Mesothelial cell of epicardium (in vitro differentiated cells): Measurements from ENCODE around the gene STPG1. TPM values are rescaled to one million over a fixed set of nuclear protein-coding genes. Genes with fewer than 3 reads are reported as not detected.
"Not testable (repeated sequence)": the region's sequence is repeated elsewhere in the genome, so short reads cannot be mapped to it uniquely, and the experiment has no call there.

Source experiments
- DNase-seq, 2 experiments: peaks; one replicate each; pipeline ENCODE4 v3.0.0; 2021; ENCODE audit warnings: low spot score in 2 of 2; ENCODE audit not compliant: unreplicated experiment in 2 of 2
- H3K27ac Mint-ChIP-seq: 2 replicates; pipeline ENCODE4 v1.8.0; 2021; ENCODE audit warnings: mixed read lengths
- H3K27me3 Mint-ChIP-seq: 2 replicates; pipeline ENCODE4 v1.8.0; 2021; ENCODE audit warnings: low read depth, mixed read lengths
- H3K36me3 Mint-ChIP-seq: 2 replicates; pipeline ENCODE4 v1.8.0; 2021; ENCODE audit warnings: mixed read lengths
- H3K4me1 Mint-ChIP-seq: 2 replicates; pipeline ENCODE4 v1.8.0; 2021; ENCODE audit warnings: mixed read lengths
- H3K4me3 Mint-ChIP-seq: 2 replicates; pipeline ENCODE4 v1.8.0; 2021; ENCODE audit warnings: mild to moderate bottlenecking, moderate library complexity, mixed read lengths
- H3K9me3 Mint-ChIP-seq: 2 replicates; pipeline ENCODE4 v1.8.0; 2021; ENCODE audit warnings: mixed read lengths
- CTCF ChIP-seq: fragments of 200-600 bp; sonication (generic); IDR thresholded peaks from one replicate; pipeline ENCODE4 v1.5.0; 2021; ENCODE audit warnings: antibody characterized with exemption; ENCODE audit not compliant: unreplicated experiment
- total RNA-seq: library from RNA; stranded (reverse); gene quantifications from 3 replicates; pipeline ENCODE4 v1.2.1, GENCODE V29; 2021

Gene STPG1
- total RNA-seq, 1 donor from 2014 or later: 8.8 TPM

- H3K4me3 Mint-ChIP-seq: no peak overlapping the region
- no peaks in the 10 kb centered on the region for H3K9me3 Mint-ChIP-seq
- H3K27me3 Mint-ChIP-seq: no peaks in the 10 kb centered on the region
- no peak for TF ChIP-seq CTCF
- DNase-seq: no peak
- no peak overlapping the region for H3K27ac Mint-ChIP-seq
- H3K4me1 Mint-ChIP-seq: peaks cover 27% of the 10 kb centered on the region
- H3K36me3 Mint-ChIP-seq: peaks cover 19% of the 10 kb centered on the region
Measured at GRCh38 chr1:24454673-24455072, 41.1 kb upstream of the STPG1 start.

GRCh38 chr1:24452922-24453485 lies 39.4 kb upstream of the STPG1 start:
- no peaks in the 10 kb centered on the region for H3K27me3 Mint-ChIP-seq
- no peak overlapping the region for H3K27ac Mint-ChIP-seq

GRCh38 chr1:24451746-24452145 lies 38.2 kb upstream of the STPG1 start:
- no peaks in the 10 kb centered on the region for H3K27me3 Mint-ChIP-seq
- H3K27ac Mint-ChIP-seq: peak overlapping the region; percentile 96
- TF ChIP-seq CTCF: no peak
- peaks cover 31% of the 10 kb centered on the region for H3K4me1 Mint-ChIP-seq
- no peak for DNase-seq
- peaks cover 23% of the 10 kb centered on the region for H3K36me3 Mint-ChIP-seq
- H3K9me3 Mint-ChIP-seq: no peaks in the 10 kb centered on the region
- H3K4me3 Mint-ChIP-seq: no peak overlapping the region

More at GRCh38 chr1:24452922-24453485, 39.4 kb upstream of the STPG1 start:
- Mint-ChIP-seq H3K9me3 (no peaks in the 10 kb centered on the region), H3K36me3 (peaks cover 21% of the 10 kb centered on the region), H3K4me3 (no peak overlapping the region), H3K4me1 (peaks cover 31% of the 10 kb centered on the region)
- DNase-seq: no peak
- no peak for TF ChIP-seq CTCF

- H3K9me3 Mint-ChIP-seq: peaks cover 4% of the 10 kb centered on the region
- H3K36me3 Mint-ChIP-seq: peaks cover 24% of the 10 kb centered on the region
- TF ChIP-seq CTCF: no peak
- peak overlapping the region; percentile 96 for H3K27ac Mint-ChIP-seq
- peaks cover 31% of the 10 kb centered on the region for H3K4me1 Mint-ChIP-seq
- no peak for DNase-seq
- H3K27me3 Mint-ChIP-seq: no peaks in the 10 kb centered on the region
- no peak overlapping the region for H3K4me3 Mint-ChIP-seq
Measured at GRCh38 chr1:24450857-24451397, 37.3 kb upstream of the STPG1 start.

GRCh38 chr1:24450316-24450715 lies 36.7 kb upstream of the STPG1 start:
- H3K4me3 Mint-ChIP-seq: no peak overlapping the region
- no peak for DNase-seq
- peaks cover 4% of the 10 kb centered on the region for H3K9me3 Mint-ChIP-seq
- H3K27ac Mint-ChIP-seq: peak overlapping the region; percentile 96
- H3K36me3 Mint-ChIP-seq: peaks cover 25% of the 10 kb centered on the region
- H3K27me3 Mint-ChIP-seq: no peaks in the 10 kb centered on the region
- H3K4me1 Mint-ChIP-seq: peaks cover 34% of the 10 kb centered on the region
- TF ChIP-seq CTCF: no peak

- H3K9me3 Mint-ChIP-seq, H3K27ac Mint-ChIP-seq, H3K4me3 Mint-ChIP-seq, DNase-seq, H3K27me3 Mint-ChIP-seq: not testable (repeated sequence)
- peaks cover 17% of the 10 kb centered on the region for H3K36me3 Mint-ChIP-seq
- peaks cover 35% of the 10 kb centered on the region for H3K4me1 Mint-ChIP-seq
Measured at GRCh38 chr1:24446446-24446845, 32.9 kb upstream of the STPG1 start.
